ENCODE measurements around the gene PACRG. TPM values are rescaled to one million over a fixed set of nuclear protein-coding genes. Genes with fewer than 3 reads are reported as not detected.

Gene PACRG
- total and polyA plus RNA-seq, 2 of the 8 experiments (the other 6 are each of a cell fraction or from before 2014, with no cell fraction given) = 0.44 to 0.54 TPM

DNA sequence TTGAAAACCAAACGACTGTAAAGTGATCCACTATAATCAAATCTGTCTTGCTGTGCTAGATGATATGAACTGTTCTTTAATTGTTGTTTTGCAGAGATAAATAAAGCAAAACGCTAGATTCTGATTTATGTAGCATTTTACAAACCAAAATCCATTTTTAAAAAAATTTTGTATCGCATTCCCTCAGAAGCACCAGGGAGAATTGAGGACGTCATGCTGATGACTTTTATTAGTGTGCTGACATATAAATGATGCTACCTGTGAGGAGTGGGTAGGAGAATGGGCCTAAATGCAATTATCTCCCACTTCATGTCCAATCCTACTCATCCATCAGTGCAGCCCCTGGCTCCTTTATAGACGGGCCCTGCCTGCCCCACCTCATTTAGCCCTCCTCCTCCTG is 282.4 kb downstream of the PACRG start:
- ChIA-PET CTCF (ENCODE audit: partially characterized antibody) (no interaction called here), POLR2A (ENCODE audit: partially characterized antibody) (no interaction called here)
- H3K4me3 ChIP-seq (ENCODE audit: extremely low read depth in 1 of 4, insufficient read depth in 2 of 4, low read depth in 3 of 4, low read length in 4 of 4) = no peak overlapping the region
- no peak for DNase-seq (ENCODE audit: low read depth in 1 of 2, low spot score in 2 of 2)
- no peak overlapping the region for H2BK120ac ChIP-seq (replicated peaks; ENCODE audit: low read depth, low read length)
- no peaks in the 10 kb centered on the region for H4K20me1 ChIP-seq (replicated peaks in 1 of 2; ENCODE audit: control insufficient read depth in 1 of 2, insufficient read depth in 2 of 2, low read length in 2 of 2)
- H2BK5ac ChIP-seq (ENCODE audit: low read depth, low read length) = no peak overlapping the region
- no peak overlapping the region for H3K23ac ChIP-seq (ENCODE audit: insufficient read length)
- H4K5ac ChIP-seq (ENCODE audit: insufficient read length, low read depth, low read length) = no peak overlapping the region
- no peak overlapping the region for H3K18ac ChIP-seq (ENCODE audit: extremely low read depth, low read length)
- no peak overlapping the region for H3K4ac ChIP-seq (replicated peaks; ENCODE audit: insufficient read length, low read depth, low read length)
- H3K4me1 ChIP-seq (replicated peaks in 1 of 4; ENCODE audit: control insufficient read depth in 3 of 4, insufficient read depth in 4 of 4, low read length in 3 of 4) = no peaks in the 10 kb centered on the region; a peak in 1 of 7 replicates
- no peaks in the 10 kb centered on the region for H3K79me1 ChIP-seq (ENCODE audit: low read depth, low read length)
- no peaks in the 10 kb centered on the region for H3K27me3 ChIP-seq (replicated peaks in 1 of 4; ENCODE audit: control insufficient read depth in 3 of 4, extremely low read depth in 1 of 4, insufficient read depth in 3 of 4, low read length in 3 of 4)
- no peaks in the 10 kb centered on the region for H3K9me3 ChIP-seq (ENCODE audit: insufficient read depth in 2 of 2, low read depth in 1 of 2, low read length in 1 of 2)
- no peaks in the 10 kb centered on the region for H3K79me2 ChIP-seq (ENCODE audit: control insufficient read depth in 1 of 2, insufficient read depth in 2 of 2, low read length in 2 of 2)
- H2AFZ ChIP-seq (ENCODE audit: low read length) = no peak overlapping the region
- H2AK5ac ChIP-seq (ENCODE audit: low read depth, low read length) = no peak overlapping the region
- no peak overlapping the region for H3K27ac ChIP-seq (ENCODE audit: low read depth, low read length)
- no peak overlapping the region for H3K14ac ChIP-seq (ENCODE audit: insufficient read length)
- 90% methylated on average over 4 of the region's 5 CpGs; no CpG with 5 or more reads in 1 of the 2 experiments for WGBS, 2 experiments (ENCODE audit: extremely low coverage in 1 of 2, insufficient coverage in 1 of 2, insufficient read length in 1 of 2, insufficient replicate concordance in 2 of 2, low coverage in 1 of 2, low lambda C conversion rate in 2 of 2, missing lambda C conversion rate in 1 of 2)
- no peak overlapping the region for H2BK20ac ChIP-seq (ENCODE audit: low read length)
- no peak overlapping the region for H3K4me2 ChIP-seq (ENCODE audit: insufficient read depth in 1 of 2, low read depth in 2 of 2, low read length in 2 of 2)
- FAIRE-seq = no peak
- H3K23me2 ChIP-seq (ENCODE audit: low read depth, low read length) = no peaks in the 10 kb centered on the region
- H3K36me3 ChIP-seq (ENCODE audit: control insufficient read depth in 2 of 4, insufficient read depth in 4 of 4, low read length in 3 of 4) = no peaks in the 10 kb centered on the region
- no peak overlapping the region for H2BK15ac ChIP-seq (ENCODE audit: low read length)
- no peak overlapping the region for H4K91ac ChIP-seq (replicated peaks; ENCODE audit: insufficient read length, low read length)
- H3K9ac ChIP-seq (replicated peaks in 1 of 4; ENCODE audit: extremely low read depth in 1 of 4, low read depth in 3 of 4, low read length in 3 of 4) = no peak overlapping the region
- TF ChIP-seq CREB1 (IDR thresholded peaks at IDR 0.05) = no peak
- no peak for TF ChIP-seq GTF2F1 (IDR thresholded peaks at IDR 0.05; ENCODE audit: borderline replicate concordance, low read depth, low read length)
- TF ChIP-seq TEAD4 (IDR thresholded peaks at IDR 0.05; ENCODE audit: low read depth, low read length) = no peak
- no peak for TF ChIP-seq CEBPB (IDR thresholded peaks at IDR 0.05; ENCODE audit: low read depth, low read length)
- TF ChIP-seq RNF2 (IDR thresholded peaks at IDR 0.05; ENCODE audit: borderline replicate concordance, low read depth, low read length, missing control alignments, poor library complexity, severe bottlenecking) = no peak
- TF ChIP-seq BCL11A (IDR thresholded peaks at IDR 0.05; ENCODE audit: low read depth in 2 of 2, low read length in 2 of 2) = no peak
- no peak for TF ChIP-seq EGR1 (IDR thresholded peaks at IDR 0.05; ENCODE audit: borderline replicate concordance, low read depth, low read length)
- TF ChIP-seq, protein P1, sequence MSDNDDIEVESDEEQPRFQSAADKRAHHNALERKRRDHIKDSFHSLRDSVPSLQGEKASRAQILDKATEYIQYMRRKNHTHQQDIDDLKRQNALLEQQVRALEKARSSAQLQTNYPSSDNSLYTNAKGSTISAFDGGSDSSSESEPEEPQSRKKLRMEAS (IDR thresholded peaks at IDR 0.05) = no peak
- no peak for TF ChIP-seq GABPA (IDR thresholded peaks at IDR 0.05; ENCODE audit: borderline replicate concordance, insufficient read depth, low read length)
- H3K56ac ChIP-seq (replicated peaks; ENCODE audit: insufficient read length, low read depth, low read length) = no peak overlapping the region
- H2BK12ac ChIP-seq (ENCODE audit: low read depth, low read length) = no peak overlapping the region
- H4K8ac ChIP-seq (ENCODE audit: extremely low read depth, insufficient read depth, low read length) = no peak overlapping the region
